Stimulated activated CD4-positive, alpha-beta T cell treated with anti-CD3 and anti-CD28 coated beads, Interleukin-4, amount 100 ng/mL, for 24 hours (primary cell): ENCODE measurements around the gene EHBP1L1.
A peak's percentile ranks its signal among the peaks of the same experiment; 100 is the strongest.
"Not testable (repeated sequence)": the region's sequence is repeated elsewhere in the genome, so short reads cannot be mapped to it uniquely, and the experiment has no call there.

Source experiments
- DNase-seq: peaks from one replicate; pipeline ENCODE4 v3.0.0-alpha.2; 2020

The EHBP1L1 gene

GRCh38 chr11:65619281-65619928 lies 43.6 kb downstream of the EHBP1L1 start:
- DNase-seq, result no peak

GRCh38 chr11:65620666-65621065 lies 44.8 kb downstream of the EHBP1L1 start:
- no peak for DNase-seq

DNA sequence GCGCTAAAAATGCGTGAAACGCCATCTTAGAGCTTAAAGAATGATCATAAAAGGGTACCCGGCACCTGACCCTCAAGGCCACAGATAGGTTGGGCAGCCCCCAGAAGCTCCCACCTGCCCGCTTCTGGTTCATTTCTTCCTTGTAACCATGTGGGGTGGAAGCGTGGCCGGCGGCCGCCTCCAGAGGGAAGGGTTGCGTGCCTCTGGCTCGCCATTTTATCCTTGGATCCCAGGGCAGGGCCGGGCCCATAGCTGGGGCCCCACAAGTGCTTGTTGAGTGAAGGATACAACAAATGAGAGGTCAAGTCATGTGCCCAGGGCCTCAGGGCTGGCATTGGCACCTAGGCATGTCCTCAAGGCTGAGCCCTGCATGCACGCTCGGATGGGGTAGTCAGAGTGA lies 45.6 kb downstream of the EHBP1L1 start:
- DNase-seq, result no peak

DNA sequence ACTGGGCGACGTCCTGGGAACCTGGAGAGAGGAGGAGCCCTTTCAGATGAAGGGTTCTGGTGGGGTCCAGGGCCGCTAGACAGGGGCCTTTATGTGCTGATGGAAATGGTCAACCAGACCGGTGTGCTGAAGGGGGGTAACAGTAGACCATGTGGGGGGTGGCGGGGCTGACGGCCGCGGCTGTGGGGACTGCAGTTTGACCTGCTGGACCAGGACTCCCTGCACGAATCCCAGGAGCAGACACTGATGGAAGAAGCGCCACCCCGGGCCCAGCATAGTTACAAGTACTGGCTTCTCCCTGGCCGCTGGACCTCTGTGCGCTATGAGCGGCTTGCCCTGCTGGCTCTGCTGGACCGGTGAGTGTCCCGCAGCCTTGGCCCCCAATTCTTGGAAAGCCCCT lies 46.2 kb downstream of the EHBP1L1 start:
- no peak for DNase-seq

DNA sequence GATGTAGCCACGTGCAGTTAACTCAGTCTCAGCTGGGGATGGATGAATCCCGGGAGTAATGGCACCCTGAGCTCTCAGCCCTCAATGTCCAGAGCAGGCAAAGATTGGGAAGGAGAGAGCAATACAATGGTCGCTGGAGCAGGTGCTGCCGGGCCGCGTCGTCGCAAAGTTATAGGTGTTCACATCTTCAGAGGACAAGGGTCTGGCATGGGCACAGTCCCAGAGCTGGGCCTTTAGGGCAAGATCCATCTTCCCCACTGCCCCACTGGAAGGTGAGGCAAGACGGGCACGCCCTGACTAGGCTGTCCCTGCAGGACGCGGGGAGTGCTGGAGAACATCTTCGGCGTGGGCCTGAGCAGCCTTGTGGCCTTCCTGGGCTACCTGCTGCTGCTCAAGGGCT lies 47.3 kb downstream of the EHBP1L1 start:
- no peak for DNase-seq

DNA sequence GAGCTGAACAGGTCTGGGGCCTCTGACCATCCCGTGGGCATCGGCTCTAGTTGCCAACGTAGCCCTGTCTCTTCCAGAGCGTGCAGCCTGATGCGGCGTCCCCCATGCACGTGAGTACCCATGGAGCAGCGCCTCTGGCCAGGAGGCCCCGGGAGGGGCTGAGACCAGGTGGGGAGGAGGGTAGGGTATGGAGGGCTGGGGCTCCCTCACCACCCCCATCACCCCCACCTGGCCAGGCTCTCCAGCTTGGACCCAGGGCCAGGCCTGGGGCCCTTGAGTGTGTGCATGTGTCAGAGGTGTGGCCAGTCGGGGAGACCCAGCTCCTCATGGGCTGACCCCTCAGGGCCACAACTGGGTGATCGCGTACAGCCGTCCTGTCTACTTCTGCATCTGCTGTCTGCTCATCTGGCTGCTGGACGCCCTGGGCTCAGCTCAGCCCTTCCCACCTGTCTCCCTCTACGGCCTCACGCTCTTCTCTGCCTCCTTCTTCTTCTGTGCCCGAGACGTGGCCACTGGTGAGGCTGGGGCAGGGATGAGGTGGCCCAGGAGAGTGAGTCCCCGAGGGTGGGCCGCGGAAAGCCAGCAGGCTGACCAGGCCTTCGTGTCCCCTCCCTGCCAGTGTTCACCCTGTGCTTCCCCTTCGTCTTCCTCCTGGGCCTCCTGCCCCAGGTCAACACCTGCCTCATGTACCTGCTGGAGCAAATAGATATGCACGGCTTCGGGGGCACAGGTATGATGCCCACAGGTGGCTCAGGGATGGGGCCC lies 48.2 kb downstream of the EHBP1L1 start:
- no peak for DNase-seq

DNA sequence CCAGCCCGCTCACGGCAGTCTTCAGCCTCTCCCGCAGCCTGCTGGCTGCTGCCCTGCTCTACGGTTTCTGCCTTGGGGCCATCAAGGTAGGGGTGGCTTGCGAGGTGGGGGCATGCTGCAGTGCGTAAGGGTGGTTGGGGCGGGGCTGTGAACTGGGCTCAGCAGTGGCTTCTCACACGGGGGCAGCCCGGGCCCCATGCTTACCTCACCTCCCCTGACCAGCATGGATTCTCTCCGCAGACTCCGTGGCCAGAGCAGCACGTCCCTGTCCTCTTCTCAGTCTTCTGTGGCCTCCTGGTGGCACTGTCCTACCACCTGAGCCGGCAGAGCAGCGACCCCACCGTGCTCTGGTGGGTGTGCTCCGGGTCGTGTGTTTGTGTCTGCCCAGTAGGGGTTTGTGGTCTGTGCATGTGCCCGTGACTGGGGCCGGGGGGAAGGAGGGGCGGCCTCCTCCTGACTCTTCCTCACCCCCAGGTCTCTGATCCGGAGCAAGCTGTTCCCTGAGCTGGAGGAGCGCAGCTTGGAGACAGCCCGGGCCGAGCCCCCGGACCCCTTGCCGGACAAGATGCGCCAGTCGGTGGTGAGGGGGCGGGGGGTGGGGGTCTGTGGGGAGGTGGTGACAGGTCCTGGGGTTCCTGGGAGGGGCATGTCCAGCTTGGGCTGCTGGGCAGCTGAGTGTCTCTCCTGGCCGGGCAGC lies 49.2 kb downstream of the EHBP1L1 start:
- DNase-seq, result no peak

GRCh38 chr11:65625628-65626342 lies 49.9 kb downstream of the EHBP1L1 start:
- DNase-seq, result peak; percentile 46

GRCh38 chr11:65627202-65627601 lies 51.3 kb downstream of the EHBP1L1 start:
- no peak for DNase-seq

GRCh38 chr11:65629579-65629978 lies 53.7 kb downstream of the EHBP1L1 start:
- DNase-seq, result no peak

GRCh38 chr11:65630215-65630614 lies 54.4 kb downstream of the EHBP1L1 start:
- DNase-seq, result no peak

DNA sequence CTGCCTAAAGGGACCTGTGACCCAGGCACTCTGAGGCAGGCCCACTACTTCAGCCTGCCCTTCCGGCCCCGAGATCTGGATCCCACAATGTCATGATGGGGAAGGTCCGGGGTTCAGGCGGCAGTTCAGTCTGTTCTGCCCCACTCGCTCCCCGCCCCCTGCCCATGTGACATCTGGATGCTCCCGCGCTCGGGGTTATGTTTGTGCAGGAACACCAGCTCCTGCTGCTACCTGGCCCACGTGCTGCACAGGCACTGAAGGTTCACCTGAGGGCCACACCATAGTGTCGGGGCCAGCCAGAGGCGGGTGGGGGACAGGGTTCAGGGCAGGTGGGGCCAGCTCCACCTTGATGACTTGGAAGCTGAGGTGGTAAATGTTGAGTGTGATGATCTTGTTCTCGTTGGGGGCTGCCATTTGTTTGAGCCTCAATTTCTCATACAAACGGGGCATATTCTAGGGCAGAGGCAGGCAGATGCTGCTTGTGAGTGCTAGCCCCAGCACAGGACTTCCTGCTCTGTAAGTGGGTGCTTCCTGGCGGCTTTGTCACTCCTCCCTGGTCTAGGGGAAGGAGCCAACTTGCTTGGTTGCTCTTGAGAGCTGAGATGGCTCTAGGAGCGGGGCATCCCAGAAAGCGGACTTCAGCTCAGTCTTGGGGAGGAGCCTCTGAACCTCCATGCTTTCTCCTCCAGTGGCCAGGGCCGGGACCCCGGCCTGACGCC lies 57.7 kb downstream of the EHBP1L1 start:
- DNase-seq, result no peak

DNA sequence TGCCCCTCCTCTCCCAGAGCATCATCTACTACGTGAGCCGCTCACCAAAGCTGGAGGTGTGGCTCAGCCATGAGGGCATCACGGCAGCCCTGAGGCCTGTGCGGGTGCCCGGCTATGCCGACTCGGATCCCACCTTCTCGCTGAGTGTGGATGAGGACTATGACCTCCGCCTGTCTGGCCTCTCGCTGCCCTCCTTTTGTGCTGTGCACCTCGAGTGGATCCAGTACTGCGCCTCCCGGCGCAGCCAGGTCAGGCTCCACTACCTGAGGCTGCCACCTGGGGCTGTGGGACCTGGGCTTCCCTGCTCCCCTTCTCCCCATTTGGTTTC lies 58.2 kb downstream of the EHBP1L1 start:
- no peak for DNase-seq

- no peak for DNase-seq
Measured at GRCh38 chr11:65634440-65634839, 58.6 kb downstream of the EHBP1L1 start.

GRCh38 chr11:65634905-65635731 lies 59.3 kb downstream of the EHBP1L1 start:
- no peak for DNase-seq

DNA sequence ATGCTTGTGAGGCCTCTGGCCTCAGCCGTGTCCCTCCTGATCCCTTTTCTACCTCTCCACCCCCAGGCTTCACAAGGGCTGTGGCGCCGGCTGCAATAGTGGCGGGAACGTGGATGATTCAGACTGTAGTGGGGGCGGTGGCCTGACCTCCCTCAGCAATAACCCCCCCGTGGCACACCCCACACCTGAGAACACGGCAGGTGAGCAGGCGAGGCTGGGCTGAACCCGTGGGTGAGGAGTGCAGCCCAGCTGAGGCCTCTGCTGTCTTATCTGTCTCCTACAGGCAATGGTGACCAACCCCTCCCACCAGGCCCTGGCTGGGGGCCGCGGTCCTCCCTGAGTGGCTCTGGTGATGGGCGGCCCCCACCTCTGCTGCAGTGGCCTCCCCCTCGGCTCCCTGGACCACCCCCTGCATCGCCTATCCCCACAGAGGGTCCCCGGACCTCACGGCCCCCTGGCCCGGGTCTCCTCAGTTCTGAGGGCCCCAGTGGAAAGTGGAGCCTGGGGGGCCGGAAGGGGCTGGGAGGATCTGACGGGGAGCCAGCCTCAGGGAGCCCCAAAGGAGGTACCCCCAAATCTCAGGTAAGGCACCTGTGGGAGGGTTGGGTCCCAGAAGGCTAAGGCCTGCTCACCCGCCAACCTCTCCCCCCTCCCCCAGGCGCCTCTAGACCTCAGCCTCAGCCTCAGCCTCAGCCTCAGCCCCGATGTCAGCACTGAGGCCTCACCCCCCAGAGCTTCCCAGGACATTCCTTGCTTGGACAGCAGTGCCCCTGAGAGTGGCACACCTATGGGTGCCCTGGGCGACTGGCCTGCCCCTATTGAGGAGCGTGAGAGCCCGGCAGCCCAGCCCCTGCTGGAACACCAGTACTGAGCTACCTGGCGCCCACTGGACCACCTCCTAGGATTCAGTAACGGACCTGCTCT lies 60.5 kb downstream of the EHBP1L1 start:
- DNase-seq, result no peak

DNA sequence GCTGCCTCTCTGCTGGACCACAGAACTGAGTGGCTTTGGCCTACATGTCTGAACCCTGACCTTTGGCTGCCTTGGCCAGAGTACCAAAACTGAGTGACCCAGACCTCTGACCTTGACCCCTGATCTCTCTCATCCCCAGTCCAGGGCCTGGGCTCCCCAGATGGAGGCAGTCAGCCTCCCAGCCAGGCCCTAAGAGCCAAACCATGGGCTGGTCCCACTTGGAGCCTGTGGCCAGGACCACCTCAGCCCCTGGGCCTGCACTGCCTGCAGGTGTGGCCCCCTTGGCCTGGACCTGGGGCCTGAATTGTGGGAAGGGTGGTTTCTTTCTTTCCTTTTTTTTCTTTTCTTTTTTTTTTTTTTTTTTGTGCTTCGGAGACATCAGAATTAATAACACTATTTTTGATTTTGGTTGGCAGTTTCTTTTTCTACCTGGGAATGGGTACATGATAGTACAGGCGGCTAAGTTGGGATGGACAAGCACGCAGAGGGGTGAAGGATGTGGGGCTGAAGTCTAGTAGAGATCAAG lies 61.2 kb downstream of the EHBP1L1 start:
- no peak for DNase-seq

DNA sequence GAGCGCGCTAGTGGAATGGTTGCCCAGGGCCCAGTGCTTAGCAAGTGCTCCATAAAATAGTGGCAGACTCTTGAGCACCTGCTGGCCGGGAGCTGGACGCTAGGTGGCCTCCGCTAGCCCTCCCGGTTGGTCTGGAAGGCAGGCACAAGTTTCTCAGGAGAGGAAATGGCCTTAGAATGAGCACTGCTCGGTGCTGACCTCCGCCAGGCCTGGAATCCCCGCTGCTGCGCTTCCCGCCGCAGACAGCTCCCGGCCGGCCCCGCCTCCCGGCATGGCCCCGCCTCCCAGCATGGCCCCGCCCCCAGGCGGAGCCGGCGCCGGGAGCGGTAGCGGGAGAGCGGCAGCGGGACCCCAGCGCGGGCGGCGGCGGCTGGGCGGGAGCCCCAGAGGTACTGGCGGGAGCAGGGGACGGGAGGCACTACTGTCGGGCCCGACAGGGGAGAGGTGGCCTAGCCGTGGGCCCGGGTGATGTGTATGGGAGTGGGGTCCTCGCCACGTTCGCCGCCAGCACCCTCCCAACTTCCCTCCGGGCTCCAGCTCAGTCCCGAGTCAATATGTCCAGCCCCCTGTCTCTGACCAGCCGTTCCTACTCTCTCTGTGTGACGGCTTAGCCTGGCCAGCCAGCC lies 62.1 kb downstream of the EHBP1L1 start, which contains the start of gene SIPA1:
TSS of gene SIPA1 (plus strand) at position 308 of the 626 bp plus-strand sequence. CDS start 2,821 bp downstream, outside the sequence.
- peak; percentile 70 for DNase-seq

DNA sequence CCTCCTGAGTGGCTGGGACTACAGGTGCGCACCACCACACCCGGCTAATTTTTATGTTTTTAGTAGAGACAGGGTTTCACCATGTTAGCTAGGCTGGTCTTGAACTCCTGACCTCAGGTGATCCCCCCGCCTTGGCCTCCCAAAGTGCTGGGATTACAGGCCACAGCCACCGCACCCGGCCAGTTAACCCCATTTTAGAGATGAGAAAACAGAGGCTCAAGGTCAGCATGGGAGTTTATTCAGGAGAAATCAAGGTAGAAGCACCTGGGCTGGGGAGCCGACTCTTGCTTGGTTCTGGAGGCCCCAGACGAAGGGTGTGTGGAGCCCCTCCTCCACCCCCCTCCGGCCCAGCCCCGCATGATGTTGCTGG lies 63.4 kb downstream of the EHBP1L1 start:
- not testable (repeated sequence) for DNase-seq
